HepG2 (cell line): ENCODE data around the gene CD164L2. TPM values are rescaled to one million over a fixed set of nuclear protein-coding genes. Genes with fewer than 3 reads are reported as not detected.

Source experiments
- ATM ChIP-seq: fragments of 450-650 bp; IDR thresholded peaks from 2 replicates; pipeline ENCODE4 v1.7.1; 2017; ENCODE audit warnings: mild to moderate bottlenecking, borderline replicate concordance
- BCL3 ChIP-seq: sonication (generic); formaldehyde crosslinking; IDR thresholded peaks from 2 replicates; pipeline ENCODE4 v1.5.1; 2020; ENCODE audit warnings: mild to moderate bottlenecking, missing genetic modification reagents, moderate library complexity
- ELF1 ChIP-seq: sonication (generic); formaldehyde crosslinking; IDR thresholded peaks from 2 replicates; pipeline ENCODE4 v1.4.0; 2020; ENCODE audit warnings: missing genetic modification reagents
- HHEX ChIP-seq: IDR thresholded peaks from 2 replicates; pipeline ENCODE4 v1.6.1; 2016; ENCODE audit warnings: control low read depth
- MAFK ChIP-seq, 2 experiments: IDR thresholded peaks in 1 of 2; conservative IDR thresholded peaks in 1 of 2; 2 replicates each; pipeline ENCODE4 v1.6.1; 2011; ENCODE audit warnings: improper control_type of control experiment in 2 of 2, low read length in 2 of 2
- MZF1 ChIP-seq: sonication (generic); formaldehyde crosslinking; IDR thresholded peaks from 2 replicates; pipeline ENCODE4 v1.8.1; 2023; ENCODE audit warnings: mild to moderate bottlenecking, missing genetic modification reagents, borderline replicate concordance
- NCOA1 ChIP-seq: sonication (generic); formaldehyde crosslinking; IDR thresholded peaks from 2 replicates; pipeline ENCODE4 v1.9.0; 2021; ENCODE audit warnings: missing genetic modification reagents
- TFE3 ChIP-seq: IDR thresholded peaks from 2 replicates; pipeline ENCODE4 v1.6.1; 2016
- THRA ChIP-seq: sonication (generic); formaldehyde crosslinking; IDR thresholded peaks from 2 replicates; pipeline ENCODE4 v1.4.0; 2020; ENCODE audit warnings: missing genetic modification reagents, borderline replicate concordance
- YY1 ChIP-seq: IDR thresholded peaks from 2 replicates; pipeline ENCODE4 v1.6.1; 2011; ENCODE audit warnings: low read length, low read depth, moderate library complexity, mild to moderate bottlenecking; ENCODE audit not compliant: insufficient read depth, insufficient replicate concordance
- ZBTB21 ChIP-seq: sonication (generic); formaldehyde crosslinking; IDR thresholded peaks from 2 replicates; pipeline ENCODE4 v1.4.0; 2020; ENCODE audit warnings: missing genetic modification reagents
- ZFP36L1 ChIP-seq: sonication (generic); formaldehyde crosslinking; IDR thresholded peaks from 2 replicates; pipeline ENCODE4 v1.8.0; 2022; ENCODE audit warnings: mild to moderate bottlenecking, missing genetic modification reagents, moderate library complexity
- ZFX ChIP-seq: sonication (generic); formaldehyde crosslinking; IDR thresholded peaks from 2 replicates; pipeline ENCODE4 v1.4.0; 2020; ENCODE audit warnings: mild to moderate bottlenecking, low read depth, missing genetic modification reagents, moderate library complexity
- ZNF260 ChIP-seq: sonication (generic); formaldehyde crosslinking; IDR thresholded peaks from 2 replicates; pipeline ENCODE4 v1.4.0; 2020; ENCODE audit warnings: missing genetic modification reagents, low read depth, mild to moderate bottlenecking, borderline replicate concordance
- ZNF430 ChIP-seq: sonication (generic); formaldehyde crosslinking; IDR thresholded peaks from 2 replicates; pipeline ENCODE4 v1.9.0; 2021; ENCODE audit warnings: mild to moderate bottlenecking, missing genetic modification reagents
- ZNF451 ChIP-seq: sonication (generic); formaldehyde crosslinking; IDR thresholded peaks from 2 replicates; pipeline ENCODE4 v1.5.0; 2020; ENCODE audit warnings: mild to moderate bottlenecking, missing genetic modification reagents
- ZNF788 ChIP-seq: sonication (generic); formaldehyde crosslinking; IDR thresholded peaks from 2 replicates; pipeline ENCODE4 v1.5.0; 2020; ENCODE audit warnings: mild to moderate bottlenecking, missing genetic modification reagents, borderline replicate concordance
- ZSCAN31 ChIP-seq: sonication (generic); formaldehyde crosslinking; IDR thresholded peaks from 2 replicates; pipeline ENCODE4 v1.5.0; 2020; ENCODE audit warnings: low read depth, mild to moderate bottlenecking, missing genetic modification reagents
- polyA plus RNA-seq, 8 experiments: library from polyadenylated mRNA; depleted of rRNA in 3 of 8; stranded (reverse) in 7 of 8; unstranded in 1 of 8; fragments of >200 nt; fragmentation: Illumina TruSeq in 4 of 8; extraction: Trizol in 4 of 8; gene quantifications; 2 replicates each; pipeline versions ENCODE4 v1.2.1 to v1.2.3, GENCODE V29; 2011 to 2016; ENCODE audit warnings: low read depth in 4 of 8, missing spikeins in 1 of 8, mixed read lengths in 1 of 8; ENCODE audit not compliant: insufficient read depth in 1 of 8
- total RNA-seq, 5 experiments: library from RNA; depleted of rRNA; stranded (reverse); fragments of >200 nt; fragmentation: Illumina TruSeq; extraction: Trizol; gene quantifications; 2 replicates each; pipeline ENCODE4 v1.2.3, GENCODE V29; 2016; ENCODE audit warnings: low read depth in 1 of 5
- TF ChIP-seq, protein P1 (sequence below): sonication (generic); formaldehyde crosslinking; IDR thresholded peaks from 2 replicates; pipeline ENCODE4 v1.5.1; 2020; ENCODE audit warnings: mild to moderate bottlenecking, moderate library complexity, missing genetic modification reagents
- TF ChIP-seq, protein P2 (sequence below): sonication (generic); formaldehyde crosslinking; conservative IDR thresholded peaks from 2 replicates; pipeline ENCODE4 v1.4.0; 2020; ENCODE audit warnings: missing genetic modification reagents

CD164L2 gene
- total and polyA plus RNA-seq, 2 of the 13 experiments (the other 11 are each of a cell fraction or from before 2014, with no cell fraction given), result not detected

DNA sequence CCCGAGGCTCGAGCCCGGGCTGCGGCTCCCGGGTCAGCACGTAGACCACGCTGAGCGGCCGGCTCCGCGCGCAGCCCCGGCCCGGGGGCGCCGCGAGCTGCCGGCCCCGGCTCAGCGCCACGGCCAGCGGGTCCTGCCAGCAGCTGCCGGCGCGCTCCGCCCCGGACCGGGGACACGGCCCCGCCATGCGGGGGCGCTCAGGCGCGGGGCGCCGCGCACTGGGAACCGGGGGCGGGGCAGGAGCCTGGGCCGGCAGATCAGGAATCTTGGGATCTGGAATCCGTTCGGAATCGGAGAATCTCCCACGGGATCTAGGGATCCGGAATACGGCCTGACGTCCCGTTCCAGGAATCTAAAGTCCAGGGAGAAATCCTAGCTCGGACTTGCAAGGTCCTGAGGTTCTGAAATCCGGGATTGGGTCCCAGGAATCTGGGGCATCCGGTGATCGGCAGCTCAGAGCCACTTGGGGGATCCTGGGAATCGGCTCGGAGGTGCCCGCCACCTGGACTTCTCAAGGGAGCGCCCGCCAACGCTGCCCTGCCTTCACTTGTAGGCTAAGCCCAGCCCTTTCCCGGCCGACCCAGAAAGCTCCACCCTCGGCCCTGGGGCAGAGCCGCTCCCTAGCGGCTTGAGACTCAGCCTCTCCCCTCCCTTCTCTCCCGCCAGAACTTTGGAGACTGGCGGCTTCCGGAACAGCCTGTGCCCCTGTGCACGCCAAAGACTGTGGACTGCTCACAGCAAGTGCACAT, 16.5 kb downstream of the CD164L2 start, which contains the start of gene MAP3K6 (continued):
- TF ChIP-seq, protein P1, sequence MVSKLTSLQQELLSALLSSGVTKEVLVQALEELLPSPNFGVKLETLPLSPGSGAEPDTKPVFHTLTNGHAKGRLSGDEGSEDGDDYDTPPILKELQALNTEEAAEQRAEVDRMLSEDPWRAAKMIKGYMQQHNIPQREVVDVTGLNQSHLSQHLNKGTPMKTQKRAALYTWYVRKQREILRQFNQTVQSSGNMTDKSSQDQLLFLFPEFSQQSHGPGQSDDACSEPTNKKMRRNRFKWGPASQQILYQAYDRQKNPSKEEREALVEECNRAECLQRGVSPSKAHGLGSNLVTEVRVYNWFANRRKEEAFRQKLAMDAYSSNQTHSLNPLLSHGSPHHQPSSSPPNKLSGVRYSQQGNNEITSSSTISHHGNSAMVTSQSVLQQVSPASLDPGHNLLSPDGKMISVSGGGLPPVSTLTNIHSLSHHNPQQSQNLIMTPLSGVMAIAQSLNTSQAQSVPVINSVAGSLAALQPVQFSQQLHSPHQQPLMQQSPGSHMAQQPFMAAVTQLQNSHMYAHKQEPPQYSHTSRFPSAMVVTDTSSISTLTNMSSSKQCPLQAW (CRISPR knock-in tag), result peak; percentile 67; the same call in 1 of the 2 replicates
- TF ChIP-seq THRA (CRISPR knock-in tag) (no peak), YY1 (peak; percentile 49), NCOA1 (CRISPR knock-in tag) (0 out of 2 replicates have a peak, but pooled peaks have one; percentile 10), ZSCAN31 (0 out of 2 replicates have a peak, but pooled peaks have one; percentile 43), ATM (no peak), HHEX (CRISPR knock-in tag) (no peak), ZFP36L1 (no peak), ZNF451 (CRISPR knock-in tag) (no peak), BCL3 (CRISPR knock-in tag) (no peak), TFE3 (CRISPR knock-in tag) (0 out of 2 replicates have a peak, but pooled peaks have one; percentile 20), ZNF260 (no peak), MZF1 (CRISPR knock-in tag) (no peak), ZFX (CRISPR knock-in tag) (peak; percentile 25), ZBTB21 (no peak), MAFK (conservative IDR thresholded peaks at IDR 0.05 in 1 of 2, IDR thresholded peaks at IDR 0.05 in 1 of 2; ENCODE audit: low read length in 2 of 2) (no peak), ELF1 (CRISPR knock-in tag) (peak; percentile 10; the same call in 1 of the 2 replicates), ZNF430 (CRISPR knock-in tag) (peak; percentile 70; the same call in 1 of the 2 replicates), ZNF788 (CRISPR knock-in tag) (0 out of 2 replicates have a peak, but pooled peaks have one; percentile 42)
- TF ChIP-seq, protein P2, sequence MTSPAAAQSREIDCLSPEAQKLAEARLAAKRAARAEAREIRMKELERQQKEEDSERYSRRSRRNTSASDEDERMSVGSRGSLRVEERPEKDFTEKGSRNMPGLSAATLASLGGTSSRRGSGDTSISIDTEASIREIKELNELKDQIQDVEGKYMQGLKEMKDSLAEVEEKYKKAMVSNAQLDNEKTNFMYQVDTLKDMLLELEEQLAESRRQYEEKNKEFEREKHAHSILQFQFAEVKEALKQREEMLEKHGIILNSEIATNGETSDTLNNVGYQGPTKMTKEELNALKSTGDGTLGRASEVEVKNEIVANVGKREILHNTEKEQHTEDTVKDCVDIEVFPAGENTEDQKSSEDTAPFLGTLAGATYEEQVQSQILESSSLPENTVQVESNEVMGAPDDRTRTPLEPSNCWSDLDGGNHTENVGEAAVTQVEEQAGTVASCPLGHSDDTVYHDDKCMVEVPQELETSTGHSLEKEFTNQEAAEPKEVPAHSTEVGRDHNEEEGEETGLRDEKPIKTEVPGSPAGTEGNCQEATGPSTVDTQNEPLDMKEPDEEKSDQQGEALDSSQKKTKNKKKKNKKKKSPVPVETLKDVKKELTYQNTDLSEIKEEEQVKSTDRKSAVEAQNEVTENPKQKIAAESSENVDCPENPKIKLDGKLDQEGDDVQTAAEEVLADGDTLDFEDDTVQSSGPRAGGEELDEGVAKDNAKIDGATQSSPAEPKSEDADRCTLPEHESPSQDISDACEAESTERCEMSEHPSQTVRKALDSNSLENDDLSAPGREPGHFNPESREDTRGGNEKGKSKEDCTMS (CRISPR knock-in tag), result no peak
